ENCODE measurements around the gene HSPA4L.
A peak's percentile ranks its signal among the peaks of the same experiment; 100 is the strongest.

Gene HSPA4L

GRCh38 chr4:127870688-127871087 lies 88.6 kb downstream of the HSPA4L start:
- no peak for ATAC-seq

- ATAC-seq: no peak
These were observed 93.7 kb downstream of the HSPA4L start for GRCh38 chr4:127875791-127876190.

- ATAC-seq: peak; percentile 96
These were observed 98.8 kb downstream of the HSPA4L start, which contains the start of gene PLK4 for GRCh38 chr4:127880763-127881562. TSS of gene PLK4 (plus strand) at chr4:127880893. CDS start at chr4:127881135, 242 bp downstream.

GRCh38 chr4:127881563-127881864 lies 99.4 kb downstream of the HSPA4L start:
- no peak for ATAC-seq

- no peak for ATAC-seq
These were observed 106.4 kb downstream of the HSPA4L start for GRCh38 chr4:127888559-127888958.

- no peak for ATAC-seq
These were observed 107.8 kb downstream of the HSPA4L start for GRCh38 chr4:127889903-127890302.
